ENCODE results near the gene HOXB1. TPM values are rescaled to one million over a fixed set of nuclear protein-coding genes. Genes with fewer than 3 reads are reported as not detected.
"Not testable (repeated sequence)": the region's sequence is repeated elsewhere in the genome, so short reads cannot be mapped to it uniquely, and the experiment has no call there.

The HOXB1 gene
- total RNA-seq, 1 donor from 2014 or later, result 0.31 TPM

DNA sequence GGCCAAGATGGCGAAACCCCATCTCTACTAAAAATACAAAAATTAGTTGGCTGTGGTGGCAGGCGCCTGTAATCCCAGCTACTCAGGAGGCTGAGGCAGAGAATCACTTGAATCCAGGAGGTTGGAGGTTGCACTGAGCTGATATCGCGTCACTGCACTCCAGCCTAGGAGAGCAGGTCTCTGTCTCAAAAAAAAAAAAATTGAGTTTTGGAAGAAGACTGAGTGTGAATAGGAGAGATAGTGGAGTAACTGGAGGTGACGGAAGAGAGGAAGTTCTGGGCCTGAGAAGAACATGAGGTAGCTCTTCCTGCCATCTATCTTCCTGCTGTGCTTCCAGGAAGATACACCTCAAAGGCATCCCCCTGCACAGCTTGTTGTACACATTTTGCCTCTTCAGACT, 11.4 kb downstream of the HOXB1 start:
- no peak for DNase-seq (ENCODE audit: low spot score)

DNA sequence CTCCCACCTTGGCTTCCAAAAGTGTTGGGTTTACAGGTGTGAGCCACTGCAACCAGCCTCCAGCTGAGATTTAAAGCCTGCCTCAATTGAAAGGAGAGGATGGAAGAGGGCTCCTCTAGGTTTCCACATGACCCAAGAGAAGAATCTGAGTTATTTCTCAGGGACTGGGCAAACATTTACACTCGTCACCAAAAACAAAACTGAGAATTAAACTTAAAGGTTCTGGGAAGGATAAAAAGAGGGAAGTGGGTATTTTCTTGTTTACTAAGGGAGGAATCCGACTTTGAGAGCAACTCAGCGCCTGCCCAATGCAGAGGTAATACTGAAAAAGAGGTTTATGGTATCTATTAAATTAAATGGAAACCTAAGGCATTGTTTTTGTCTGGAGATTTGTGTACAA, 13.3 kb downstream of the HOXB1 start:
- DNase-seq (ENCODE audit: low spot score), result no peak

DNA sequence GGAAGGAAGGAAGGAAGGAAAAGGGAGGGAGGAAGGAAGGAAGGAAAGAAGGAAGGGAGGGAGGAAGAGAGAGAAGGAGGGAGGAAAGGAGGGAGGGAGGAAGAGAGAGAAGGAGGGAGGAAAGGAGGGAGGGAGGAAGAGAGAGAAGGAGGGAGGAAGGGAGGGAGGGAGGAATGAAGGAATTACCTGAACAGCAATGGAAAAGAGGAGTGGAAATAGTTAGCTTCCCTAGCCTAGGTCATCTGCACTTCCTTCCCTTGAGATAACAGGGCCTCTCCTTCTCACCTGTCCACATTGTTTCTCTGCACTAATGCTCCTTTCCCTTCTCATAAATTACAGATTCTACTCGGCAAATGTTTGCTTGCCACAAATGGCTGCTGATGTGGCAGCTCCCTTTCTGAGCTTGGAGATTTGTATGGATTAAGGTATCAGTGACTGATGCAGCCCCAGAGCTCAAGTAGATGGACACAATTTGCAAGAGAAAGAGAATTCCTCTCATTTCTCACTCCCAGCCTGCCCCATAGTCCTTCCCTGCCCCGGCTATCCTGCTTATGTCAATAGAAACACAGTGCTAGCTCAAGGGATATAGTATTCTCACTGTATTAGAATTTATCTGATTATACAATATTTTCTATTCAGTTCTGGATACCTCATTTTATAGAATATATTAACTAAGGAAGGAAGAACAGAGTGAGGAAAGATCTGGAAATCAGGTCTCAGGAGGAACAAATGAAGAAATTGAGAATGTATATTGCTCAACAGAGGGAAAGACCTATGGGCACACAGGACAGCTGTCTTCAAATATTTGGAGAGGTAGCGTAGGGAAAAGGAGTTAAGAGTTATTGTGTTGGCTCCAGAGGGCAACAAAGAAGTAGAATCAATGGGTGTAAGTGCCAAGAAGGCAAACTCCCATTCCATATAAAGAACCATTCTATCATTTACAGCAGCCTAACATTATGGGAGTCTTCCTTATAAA, 14.6 kb downstream of the HOXB1 start:
- DNase-seq (ENCODE audit: low spot score), result no peak

- no peak for DNase-seq (ENCODE audit: low spot score)
Measured at GRCh38 chr17:48514477-48514876, 16.3 kb downstream of the HOXB1 start.

DNA sequence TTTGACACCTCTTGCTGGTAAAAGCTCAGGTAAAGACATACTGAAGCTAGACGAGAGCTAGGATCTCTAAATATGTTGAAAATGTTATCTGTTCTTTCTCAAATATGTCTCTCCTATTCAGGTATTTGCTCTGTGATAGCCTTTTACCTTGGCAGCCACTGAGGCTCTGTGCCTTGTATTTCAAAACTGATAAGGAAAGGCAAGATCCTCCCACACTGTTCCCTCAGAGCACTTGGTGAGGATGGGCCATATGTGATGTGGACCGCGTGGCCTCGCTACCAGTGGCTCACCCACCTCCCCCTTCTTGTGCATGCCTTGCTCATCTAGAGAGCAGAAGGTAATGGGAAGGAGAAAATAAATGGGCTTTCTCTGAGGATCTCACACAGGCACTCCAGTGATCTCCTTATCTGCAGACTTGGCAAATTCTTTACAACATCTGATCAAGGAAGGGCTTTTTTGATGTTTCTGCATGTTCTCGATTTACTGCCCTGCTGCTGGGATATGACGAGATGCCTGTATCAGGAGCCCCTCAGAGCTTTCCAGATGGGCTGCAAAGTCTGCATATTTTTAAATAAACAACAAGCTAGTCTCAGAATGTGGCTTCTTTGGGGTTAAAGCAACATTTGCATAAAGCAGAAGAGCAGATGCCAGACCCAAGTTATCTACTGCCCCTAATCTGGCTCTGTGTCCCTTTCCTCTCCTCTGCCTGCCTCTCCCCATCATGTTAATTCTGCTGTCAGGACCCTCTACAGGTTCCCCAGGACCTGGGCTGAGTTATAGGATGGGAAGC, 16.9 kb downstream of the HOXB1 start:
- no peak for DNase-seq (ENCODE audit: low spot score)

- DNase-seq (ENCODE audit: low spot score), result no peak
Measured at GRCh38 chr17:48513097-48513496, 17.7 kb downstream of the HOXB1 start.

DNA sequence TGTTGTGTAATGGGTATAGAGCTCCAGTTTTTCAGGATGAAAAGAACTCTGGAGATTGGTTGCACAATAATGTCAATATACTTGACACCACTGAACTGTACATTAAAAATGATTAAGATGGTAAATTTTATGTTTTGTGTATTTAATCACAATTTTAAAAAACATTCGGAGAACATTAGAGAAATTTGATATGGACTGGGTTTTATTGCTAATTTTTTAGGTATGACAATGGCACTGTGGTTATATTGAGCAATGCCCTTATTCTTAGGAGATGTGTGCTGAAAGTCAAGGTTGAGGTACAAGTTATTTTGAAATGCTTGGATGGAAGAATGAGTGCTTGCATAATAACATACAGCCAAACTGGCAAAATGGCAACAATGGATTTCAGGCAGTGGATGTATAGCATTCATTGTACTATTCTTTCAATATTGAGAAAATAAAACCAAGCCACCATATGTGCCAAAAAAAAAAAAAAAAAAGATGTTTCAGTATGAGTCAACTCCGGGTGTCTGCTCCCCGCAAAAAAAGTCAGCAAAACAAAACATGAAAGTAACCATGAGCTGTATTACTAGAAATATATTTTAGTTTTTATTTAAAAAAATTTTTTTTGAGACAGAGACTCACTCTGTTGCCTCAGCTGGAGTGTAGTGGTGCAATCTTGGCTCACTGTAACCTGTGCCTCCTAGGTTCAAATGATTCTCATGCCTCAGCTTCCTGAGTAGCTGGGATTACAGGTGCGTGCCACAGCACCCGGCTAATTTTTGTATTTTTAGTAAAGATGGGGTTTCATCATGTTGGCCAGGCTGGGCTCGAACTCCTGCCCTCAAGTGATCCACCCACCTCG, 19.8 kb downstream of the HOXB1 start:
- no peak for DNase-seq (ENCODE audit: low spot score)

GRCh38 chr17:48510381-48510760, 20.4 kb downstream of the HOXB1 start:
- no peak for DNase-seq (ENCODE audit: low spot score)

DNA sequence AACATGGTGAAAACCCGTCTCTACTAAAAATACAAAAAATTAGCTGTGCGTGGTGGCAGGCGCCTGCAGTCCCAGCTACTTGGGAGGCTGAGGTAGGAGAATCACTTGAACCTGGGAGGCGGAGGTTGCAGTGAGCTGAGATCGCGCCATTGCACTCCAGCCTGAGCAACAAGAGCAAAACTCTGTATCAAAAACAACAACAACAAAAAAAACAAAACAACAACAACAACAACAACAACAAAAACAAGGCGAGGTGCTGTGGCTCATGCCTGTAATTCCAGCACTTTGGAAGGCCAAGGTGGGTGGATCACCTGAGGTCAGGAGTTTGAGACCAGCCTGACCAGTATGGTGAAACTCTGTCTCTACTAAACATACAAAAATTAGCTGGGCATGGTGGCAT, 21.1 kb downstream of the HOXB1 start:
- DNase-seq (ENCODE audit: low spot score), result not testable (repeated sequence)

DNA sequence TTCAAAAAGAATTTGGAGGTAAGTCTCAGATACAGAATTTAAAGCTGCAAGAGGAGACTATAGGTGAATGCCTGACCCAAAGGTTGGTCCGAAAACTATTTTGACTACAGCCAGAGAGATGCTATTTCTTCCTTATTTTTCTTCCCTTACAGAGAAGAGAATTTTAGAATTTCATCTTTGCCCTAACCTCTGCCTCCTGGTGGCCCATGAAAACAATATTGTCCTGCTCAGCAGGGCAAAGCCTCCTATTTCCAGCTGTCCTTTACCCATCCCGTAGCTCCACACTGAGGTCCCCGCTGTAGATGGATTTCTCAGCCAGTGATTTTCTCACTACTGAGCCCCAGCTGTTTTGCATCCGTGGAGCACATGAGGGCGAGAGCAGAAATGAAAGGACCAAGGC, 24.6 kb downstream of the HOXB1 start:
- DNase-seq (ENCODE audit: low spot score), result no peak

GRCh38 chr17:48505788-48506187, 25.0 kb downstream of the HOXB1 start:
- DNase-seq (ENCODE audit: low spot score), result no peak

DNA sequence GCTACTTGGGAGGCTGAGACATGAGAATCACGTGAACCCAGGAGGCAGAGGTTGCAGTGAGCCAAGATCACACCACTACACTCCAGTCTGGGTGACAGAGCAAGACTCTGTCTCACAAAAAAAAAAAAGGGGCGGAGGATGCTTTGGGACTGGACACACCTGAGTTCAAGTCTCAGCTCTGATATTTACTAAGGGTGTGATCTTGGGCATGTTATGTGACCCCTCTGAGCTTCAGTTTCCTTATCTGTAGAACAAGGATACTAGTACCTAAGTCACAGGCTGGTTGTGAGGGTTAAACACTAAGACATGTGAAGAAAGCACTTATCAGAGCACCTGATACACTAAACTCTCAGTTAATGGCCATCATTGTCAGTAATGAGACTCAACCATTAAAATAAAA, 25.9 kb downstream of the HOXB1 start:
- no peak for DNase-seq (ENCODE audit: low spot score)

GRCh38 chr17:48503747-48504146, 27.1 kb downstream of the HOXB1 start:
- DNase-seq (ENCODE audit: low spot score), result no peak

GRCh38 chr17:48502901-48503300, 27.9 kb downstream of the HOXB1 start:
- DNase-seq (ENCODE audit: low spot score), result no peak

DNA sequence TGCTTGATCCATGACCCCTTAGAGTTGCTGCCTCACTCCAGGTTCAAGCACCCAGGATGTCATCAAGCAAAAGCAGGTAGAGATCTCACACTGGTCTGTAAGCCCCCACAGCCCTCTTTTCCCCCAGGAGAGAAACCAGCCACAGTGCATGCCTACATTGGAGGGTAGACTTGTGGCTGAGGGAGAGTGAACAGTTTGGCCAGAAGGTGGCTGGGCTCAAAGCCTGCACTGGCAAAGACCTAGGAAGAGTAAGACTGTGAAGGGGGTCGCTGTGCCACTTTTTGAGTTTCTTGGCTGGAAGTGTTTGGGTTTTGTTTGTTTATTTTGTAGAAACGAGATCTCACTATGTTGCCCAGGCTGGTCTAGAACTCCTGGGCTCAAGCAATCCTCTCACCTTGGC, 28.5 kb downstream of the HOXB1 start:
- no peak for DNase-seq (ENCODE audit: low spot score)

GRCh38 chr17:48500435-48501426, 30.1 kb downstream of the HOXB1 start:
- no peak for DNase-seq (ENCODE audit: low spot score)

GRCh38 chr17:48499735-48500434, 30.9 kb downstream of the HOXB1 start:
- DNase-seq (ENCODE audit: low spot score), result no peak

GRCh38 chr17:48499248-48499647, 31.6 kb downstream of the HOXB1 start:
- no peak for DNase-seq (ENCODE audit: low spot score)

DNA sequence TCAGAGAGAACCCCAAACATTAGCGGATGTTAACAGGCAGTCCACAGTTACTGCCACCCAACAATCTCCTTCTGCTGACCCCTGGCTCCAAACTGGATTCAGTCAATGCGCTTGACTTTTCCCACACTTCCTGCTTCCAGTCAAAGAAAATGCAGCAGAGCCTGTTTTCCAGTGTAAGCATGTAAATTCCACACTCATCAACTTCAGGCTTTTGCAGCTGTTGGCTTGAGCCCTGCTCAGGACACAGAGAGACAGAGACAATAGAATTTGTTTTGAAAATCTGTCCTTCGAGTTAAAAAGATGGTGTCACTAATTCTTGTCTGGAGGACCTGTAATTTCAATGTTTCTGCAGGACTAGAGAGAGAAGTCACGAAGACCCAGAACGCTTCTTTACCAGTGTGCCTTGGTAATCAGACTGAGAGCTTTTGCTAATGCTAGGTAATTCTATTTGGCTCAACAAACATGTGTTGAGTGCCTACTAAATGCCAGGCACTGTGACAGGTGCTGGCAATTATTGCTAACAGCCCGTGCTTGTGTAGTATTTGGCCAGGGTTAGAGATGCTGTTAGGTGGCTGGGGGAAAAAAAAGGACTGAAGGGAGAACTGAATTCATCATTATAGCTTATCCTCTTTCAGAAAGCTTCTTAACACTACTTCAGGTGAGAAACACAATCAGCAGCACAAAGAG, 32.5 kb downstream of the HOXB1 start:
- peak; percentile 50 for DNase-seq (ENCODE audit: low spot score)

Data from ureter (tissue), 1 donor.